GM23338 (cell line): ENCODE data around the gene GPR42. TPM values are rescaled to one million over a fixed set of nuclear protein-coding genes. Genes with fewer than 3 reads are reported as not detected.

Experiments
- ATAC-seq: fragments of 200-7000 bp; cut with Tn5 transposase; 3 replicates; pipeline ENCODE4 v1.9.1; 2020
- DNase-seq: peaks from one replicate; pipeline ENCODE4 v3.0.0-alpha.2; 2015; ENCODE audit warnings: low spot score
- H2AFZ ChIP-seq: fragments of 200-600 bp; sonication (generic); 2 replicates; pipeline ENCODE4 v1.8.0; 2016; ENCODE audit warnings: antibody characterized with exemption, mild to moderate bottlenecking, moderate library complexity
- H3F3A ChIP-seq: fragments of 200-600 bp; sonication (generic); replicated peaks from 2 replicates; pipeline ENCODE4 v1.8.0; 2017; ENCODE audit warnings: antibody characterized with exemption, mixed run types, low read depth
- H3K27ac ChIP-seq: fragments of 200-600 bp; sonication (generic); 2 replicates; pipeline ENCODE4 v1.6.1; 2016; ENCODE audit warnings: low read depth
- H3K27me3 ChIP-seq: fragments of 200-600 bp; sonication (generic); 2 replicates; pipeline ENCODE4 v1.8.0; 2016; ENCODE audit warnings: mild to moderate bottlenecking, mixed run types, moderate library complexity; ENCODE audit not compliant: insufficient read depth
- H3K36me3 ChIP-seq: fragments of 200-600 bp; sonication (generic); 2 replicates; pipeline ENCODE4 v1.8.0; 2016; ENCODE audit warnings: mild to moderate bottlenecking; ENCODE audit not compliant: insufficient read depth
- H3K4me1 ChIP-seq: fragments of 200-600 bp; sonication (generic); 2 replicates; pipeline ENCODE4 v1.8.0; 2016; ENCODE audit warnings: mild to moderate bottlenecking, moderate library complexity; ENCODE audit not compliant: insufficient read depth
- H3K4me2 ChIP-seq: fragments of 200-600 bp; sonication (generic); 2 replicates; pipeline ENCODE4 v1.7.1; 2017; ENCODE audit warnings: mixed run types
- H3K4me3 ChIP-seq: fragments of 200-600 bp; sonication (generic); 2 replicates; pipeline ENCODE4 v1.6.1; 2016; ENCODE audit warnings: mixed run types
- H3K79me2 ChIP-seq: fragments of 200-600 bp; sonication (generic); replicated peaks from 2 replicates; pipeline ENCODE4 v1.8.0; 2017; ENCODE audit warnings: mild to moderate bottlenecking; ENCODE audit not compliant: insufficient read depth
- H3K9me2 ChIP-seq: fragments of 200-600 bp; sonication (generic); 2 replicates; pipeline ENCODE4 v1.8.0; 2017; ENCODE audit not compliant: insufficient read depth
- H4K20me1 ChIP-seq: fragments of 200-600 bp; sonication (generic); replicated peaks from 2 replicates; pipeline ENCODE4 v1.8.0; 2017; ENCODE audit warnings: mild to moderate bottlenecking; ENCODE audit not compliant: insufficient read depth
- H3K27ac Mint-ChIP-seq: 2 replicates; pipeline ENCODE4 v1.8.0; 2020; ENCODE audit warnings: inconsistent platforms, mild to moderate bottlenecking, moderate library complexity, mixed read lengths
- H3K27me3 Mint-ChIP-seq: 3 replicates; pipeline ENCODE4 v1.8.0; 2022; ENCODE audit warnings: low read depth, mild to moderate bottlenecking, moderate library complexity, mixed read lengths, inconsistent platforms; ENCODE audit not compliant: insufficient read depth, poor library complexity
- H3K36me3 Mint-ChIP-seq: 3 replicates; pipeline ENCODE4 v1.8.0; 2021; ENCODE audit warnings: low read depth, mild to moderate bottlenecking, inconsistent platforms, moderate library complexity, mixed read lengths
- H3K4me1 Mint-ChIP-seq: 3 replicates; pipeline ENCODE4 v1.8.0; 2020; ENCODE audit warnings: mild to moderate bottlenecking, inconsistent platforms, mixed read lengths
- H3K4me3 Mint-ChIP-seq: 3 replicates; pipeline ENCODE4 v1.8.0; 2021; ENCODE audit warnings: moderate library complexity, mild to moderate bottlenecking, inconsistent platforms, mixed read lengths
- H3K9me3 Mint-ChIP-seq: 3 replicates; pipeline ENCODE4 v1.8.0; 2020; ENCODE audit warnings: moderate library complexity, mild to moderate bottlenecking, inconsistent platforms, mixed read lengths
- CREB1 ChIP-seq: fragments of 250-450 bp; sonication (Bioruptor Pico); IDR thresholded peaks from 2 replicates; pipeline ENCODE4 v1.5.0; 2020; ENCODE audit warnings: low read depth, mild to moderate bottlenecking, moderate library complexity
- ETS1 ChIP-seq: IDR thresholded peaks from 2 replicates; pipeline ENCODE4 v1.6.1; 2016; ENCODE audit warnings: antibody characterized with exemption
- EZH2 ChIP-seq: fragments of 200-600 bp; sonication (generic); IDR thresholded peaks from one replicate; pipeline ENCODE4 v1.8.0; 2017; ENCODE audit warnings: antibody characterized with exemption, mild to moderate bottlenecking, low read depth; ENCODE audit not compliant: unreplicated experiment
- JUNB ChIP-seq: IDR thresholded peaks from one replicate; pipeline ENCODE4 v1.6.1; 2016; ENCODE audit warnings: antibody characterized with exemption; ENCODE audit not compliant: unreplicated experiment
- NANOG ChIP-seq: IDR thresholded peaks from 2 replicates; pipeline ENCODE4 v1.6.1; 2016; ENCODE audit warnings: antibody characterized with exemption, borderline replicate concordance
- POLR2AphosphoS5 ChIP-seq: IDR thresholded peaks from 2 replicates; pipeline ENCODE4 v1.6.1; 2016; ENCODE audit warnings: antibody characterized with exemption, low read depth
- REST ChIP-seq: IDR thresholded peaks from one replicate; pipeline ENCODE4 v1.6.1; 2018; ENCODE audit warnings: antibody characterized with exemption; ENCODE audit not compliant: unreplicated experiment
- STAT1 ChIP-seq: IDR thresholded peaks from one replicate; pipeline ENCODE4 v1.6.1; 2016; ENCODE audit warnings: antibody characterized with exemption; ENCODE audit not compliant: unreplicated experiment
- ZNF114 ChIP-seq: fragments of 250-450 bp; sonication (Bioruptor Pico); IDR thresholded peaks from 2 replicates; pipeline ENCODE4 v1.5.0; 2020; ENCODE audit warnings: mild to moderate bottlenecking, moderate library complexity
- ZNF462 ChIP-seq: fragments of 250-450 bp; sonication (Bioruptor Pico); IDR thresholded peaks from 2 replicates; pipeline ENCODE4 v1.5.0; 2020; ENCODE audit warnings: mild to moderate bottlenecking, moderate library complexity
- polyA plus RNA-seq: library from polyadenylated mRNA; unstranded; fragments of >200 nt; fragmentation: Nextera tagmentation; extraction: Ambion mirVana; gene quantifications from 2 replicates; pipeline ENCODE4 v1.2.1, GENCODE V29; 2016
- total RNA-seq: library from RNA; depleted of rRNA; stranded (reverse); fragments of >200 nt; shearing (Covaris generic); gene quantifications from 2 replicates; pipeline ENCODE4 v1.2.3, GENCODE V29; 2014

Gene GPR42
- total and polyA plus RNA-seq, 2 experiments from 2014 or later: not detected

GRCh38 chr19:35363711-35364425, 7.0 kb upstream of the GPR42 start:
- H3K4me1 ChIP-seq: no peaks in the 10 kb centered on the region
- no peaks in the 10 kb centered on the region for H3K27me3 ChIP-seq
- Mint-ChIP-seq H3K27ac (no peak overlapping the region), H3K4me3 (no peak overlapping the region), H3K4me1 (no peaks in the 10 kb centered on the region), H3K9me3 (no peaks in the 10 kb centered on the region; the same call in 2 of the 3 replicates), H3K27me3 (no peaks in the 10 kb centered on the region), H3K36me3 (no peaks in the 10 kb centered on the region)
- no peaks in the 10 kb centered on the region for H3K9me2 ChIP-seq
- ATAC-seq (no peak), DNase-seq (no peak)
- no peaks in the 10 kb centered on the region for H3K36me3 ChIP-seq
- H3K79me2 ChIP-seq: no peaks in the 10 kb centered on the region
- H3F3A ChIP-seq: no peaks in the 10 kb centered on the region
- H3K4me2 ChIP-seq: no peak overlapping the region
- no peaks in the 10 kb centered on the region for H4K20me1 ChIP-seq
- TF ChIP-seq EZH2 (no peak), JUNB (no peak), ETS1 (no peak), CREB1 (CRISPR knock-in tag) (no peak), REST (no peak), NANOG (no peak), ZNF114 (CRISPR knock-in tag) (no peak), ZNF462 (no peak), POLR2AphosphoS5 (no peak), STAT1 (no peak)
- H2AFZ ChIP-seq: no peak overlapping the region
- no peak overlapping the region for H3K27ac ChIP-seq
- no peak overlapping the region for H3K4me3 ChIP-seq
